GM12878 (cell line): Measurements from ENCODE around the gene SGMS1. TPM values are rescaled to one million over a fixed set of nuclear protein-coding genes. Genes with fewer than 3 reads are reported as not detected.

ENCODE experiments used
- ATAC-seq: fragments of 200-7000 bp; cut with Tn5 transposase; 3 replicates; pipeline ENCODE4 v1.9.1; 2020; ENCODE audit warnings: mild to moderate bottlenecking, moderate library complexity
- BruUV-seq: library from RNA; stranded (reverse); fragments of 400-500 nt; replicated peaks from 2 replicates; lab custom pipeline; 2021; lab: Mats Ljungman, UMichigan
- CTCF ChIA-PET: fragments of 300-600 bp; sonication (Branson Sonifier 250); formaldehyde crosslinking; extraction: SDS; loops from one replicate; lab custom pipeline; 2021; ENCODE audit warnings: inconsistent platforms; lab: Yijun Ruan, JAX
- POLR2A ChIA-PET: fragments of 350-600 bp; formaldehyde crosslinking; extraction: SDS; loops from one replicate; lab custom pipeline; 2021; ENCODE audit warnings: inconsistent platforms; lab: Charles Lee
- RAD21 ChIA-PET: fragments of 300-600 bp; sonication (Branson Sonifier 250); formaldehyde crosslinking; loops from one replicate; lab custom pipeline; 2023; ENCODE audit warnings: antibody characterized with exemption; ENCODE audit not compliant: unreplicated experiment; lab: Charles Lee
- SMC1A ChIA-PET: fragments of 300-600 bp; sonication (Branson Sonifier 250); formaldehyde crosslinking; loops from one replicate; lab custom pipeline; 2023; ENCODE audit not compliant: unreplicated experiment, uncharacterized antibody; lab: Charles Lee
- DNase-seq: peaks from one replicate; pipeline ENCODE4 v3.0.0-alpha.2; 2011; ENCODE audit warnings: low read depth, low spot score
- FAIRE-seq: peaks from 3 replicates; lab custom pipeline; 2011; peaks lifted over from hg19 to GRCh38; lab: Jason Lieb, UNC
- H2AFZ ChIP-seq: 2 replicates; pipeline ENCODE4 v1.6.0; 2011; ENCODE audit warnings: low read depth, low read length, control low read depth; ENCODE audit not compliant: control insufficient read depth
- H3K27ac ChIP-seq: 2 replicates; pipeline ENCODE4 v1.5.1; 2011; ENCODE audit warnings: control low read depth; ENCODE audit not compliant: control insufficient read depth, insufficient read depth
- H3K27me3 ChIP-seq, 2 experiments: replicated peaks in 1 of 2; 2 replicates each; pipeline versions ENCODE4 v1.6.0 to v1.6.1; 2011; ENCODE audit warnings: low read length in 1 of 2; ENCODE audit not compliant: control insufficient read depth in 2 of 2, insufficient read depth in 2 of 2
- H3K36me3 ChIP-seq, 2 experiments: 2 replicates each; pipeline ENCODE4 v1.5.1; 2011; ENCODE audit warnings: low read length in 1 of 2; ENCODE audit not compliant: control insufficient read depth in 2 of 2, insufficient read depth in 2 of 2
- H3K4me1 ChIP-seq: 2 replicates; pipeline ENCODE4 v1.6.1; 2011; ENCODE audit warnings: mild to moderate bottlenecking, low read length, moderate library complexity, mixed read lengths; ENCODE audit not compliant: control insufficient read depth, insufficient read depth
- H3K4me2 ChIP-seq: 2 replicates; pipeline ENCODE4 v1.6.0; 2011; ENCODE audit warnings: control low read depth; ENCODE audit not compliant: control insufficient read depth, insufficient read depth
- H3K4me3 ChIP-seq: fragments of 200-600 bp; sonication (generic); 2 replicates; pipeline ENCODE4 v1.5.1; 2016
- H3K79me2 ChIP-seq: 2 replicates; pipeline ENCODE4 v1.6.0; 2011; ENCODE audit warnings: low read length; ENCODE audit not compliant: control insufficient read depth, insufficient read depth
- H3K9ac ChIP-seq: 2 replicates; pipeline ENCODE4 v1.8.0; 2011; ENCODE audit warnings: low read length, control low read depth, mixed read lengths; ENCODE audit not compliant: control insufficient read depth, insufficient read depth
- H3K9me3 ChIP-seq: replicated peaks from 3 replicates; pipeline ENCODE4 v1.5.1; 2011; ENCODE audit warnings: mild to moderate bottlenecking, low read length; ENCODE audit not compliant: control insufficient read depth, insufficient read depth
- H4K20me1 ChIP-seq: 2 replicates; pipeline ENCODE4 v1.6.0; 2011; ENCODE audit not compliant: control insufficient read depth, insufficient read depth
- ATF3 ChIP-seq: IDR thresholded peaks from 2 replicates; pipeline ENCODE4 v1.6.1; 2011; ENCODE audit warnings: low read depth, mild to moderate bottlenecking, low read length, moderate library complexity, borderline replicate concordance; ENCODE audit errors: extremely low read depth
- E2F8 ChIP-seq: fragments of 450-650 bp; IDR thresholded peaks from 2 replicates; pipeline ENCODE4 v1.6.1; 2018; ENCODE audit warnings: mild to moderate bottlenecking, low read depth, moderate library complexity; ENCODE audit not compliant: partially characterized antibody
- ETV6 ChIP-seq, 2 experiments: fragments of 450-650 bp in 1 of 2; IDR thresholded peaks in 1 of 2; conservative IDR thresholded peaks in 1 of 2; 2 replicates each; pipeline ENCODE4 v1.6.1; 2014; ENCODE audit warnings: antibody characterized with exemption in 1 of 2, borderline replicate concordance in 1 of 2, low read depth in 1 of 2, mild to moderate bottlenecking in 1 of 2, moderate library complexity in 1 of 2
- HDAC2 ChIP-seq: fragments of 200-600 bp; sonication (generic); IDR thresholded peaks from 2 replicates; pipeline ENCODE4 v1.6.1; 2017
- JUND ChIP-seq: IDR thresholded peaks from 2 replicates; pipeline ENCODE4 v1.6.1; 2012; ENCODE audit warnings: low read depth, mild to moderate bottlenecking, low read length, improper control_type of control experiment, moderate library complexity
- KLF5 ChIP-seq: fragments of 450-650 bp; IDR thresholded peaks from 2 replicates; pipeline ENCODE4 v1.6.1; 2014; ENCODE audit warnings: mild to moderate bottlenecking; ENCODE audit not compliant: partially characterized antibody
- NFXL1 ChIP-seq: fragments of 450-650 bp; IDR thresholded peaks from 2 replicates; pipeline ENCODE4 v1.6.1; 2017; ENCODE audit warnings: antibody characterized with exemption, mild to moderate bottlenecking, borderline replicate concordance
- PRDM15 ChIP-seq: fragments of 450-650 bp; formaldehyde crosslinking; IDR thresholded peaks from 2 replicates; pipeline ENCODE4 v1.4.0; 2020; ENCODE audit warnings: mild to moderate bottlenecking, moderate library complexity
- RAD21 ChIP-seq: IDR thresholded peaks from 2 replicates; pipeline ENCODE4 v1.6.1; 2011; ENCODE audit warnings: mild to moderate bottlenecking, low read depth, low read length, moderate library complexity; ENCODE audit not compliant: insufficient read depth
- SREBF2 ChIP-seq: IDR thresholded peaks from 2 replicates; pipeline ENCODE4 v1.6.1; 2012; ENCODE audit warnings: mild to moderate bottlenecking, low read length
- SRF ChIP-seq, 2 experiments: IDR thresholded peaks; 2 replicates each; pipeline ENCODE4 v1.6.1; 2011; ENCODE audit warnings: low read depth in 2 of 2, low read length in 2 of 2, mild to moderate bottlenecking in 1 of 2, moderate library complexity in 1 of 2
- WRNIP1 ChIP-seq: IDR thresholded peaks from 2 replicates; pipeline ENCODE4 v1.6.1; 2011; ENCODE audit warnings: low read depth, low read length, improper control_type of control experiment, borderline replicate concordance
- ZNF274 ChIP-seq: IDR thresholded peaks from one replicate; pipeline ENCODE4 v1.8.0; 2011; ENCODE audit not compliant: insufficient read length, insufficient read depth
- ZNF384 ChIP-seq: IDR thresholded peaks from 2 replicates; pipeline ENCODE4 v1.6.1; 2012; ENCODE audit warnings: low read depth, mild to moderate bottlenecking, low read length, improper control_type of control experiment, borderline replicate concordance
- WGBS: methylation state at CpG from one replicate; pipeline ENCODE4 v1.1.6; 2016; ENCODE audit warnings: low lambda C conversion rate; ENCODE audit not compliant: insufficient replicate concordance, insufficient coverage; ENCODE audit errors: missing lambda C conversion rate; 5-methylcytosine and 5-hydroxymethylcytosine counted together
- in situ Hi-C: fragments of 300-500 bp; cut with MboI; formaldehyde crosslinking; loops from 9 replicates; pipeline ENCODE4 v1.14.3; 2018; ENCODE audit warnings: mixed read lengths
- intact Hi-C: fragments of 100-400 bp; cut with micrococcal nuclease; formaldehyde crosslinking; loops from one replicate; pipeline ENCODE4 v1.14.2; 2022; ENCODE audit not compliant: unreplicated experiment
- polyA plus RNA-seq, 11 experiments: library from polyadenylated mRNA; depleted of rRNA in 4 of 11; unstranded in 6 of 11; stranded (reverse) in 5 of 11; fragments of >200 nt; fragmentation: Nextera tagmentation in 4 of 11; fragmentation: Illumina TruSeq in 1 of 11; extraction: Ambion mirVana in 4 of 11; extraction: Trizol in 1 of 11; gene quantifications; 1 replicate in 1 of 11; 2 replicates in 10 of 11; pipeline versions ENCODE4 v1.2.1 to v1.2.3, GENCODE V29; 2011 to 2016; ENCODE audit warnings: inconsistent platforms in 2 of 11, missing spikeins in 2 of 11, low read depth in 1 of 11
- total RNA-seq, 4 experiments: library from RNA; depleted of rRNA in 3 of 4; stranded (reverse); fragments of >200 nt in 3 of 4; fragmentation: Illumina TruSeq in 1 of 4; extraction: Trizol in 1 of 4; gene quantifications; 2 replicates each; pipeline versions ENCODE4 v1.2.1 to v1.2.3, GENCODE V29; 2013 to 2021

The SGMS1 gene
- total and polyA plus RNA-seq, 10 of the 15 experiments (the other 5 are each of a cell fraction or from before 2014, with no cell fraction given) = 1.4 to 14.5 (median 4.9) TPM

GRCh38 chr10:50624866-50625501, 1.2 kb upstream of the SGMS1 start (continued):
- TF ChIP-seq ZNF384 = no peak

- Histone ChIP-seq H3K9me3 (no peaks in the 10 kb centered on the region), H3K27ac (peak overlapping the region; percentile 98), H3K9ac (peak overlapping the region; percentile 97), H4K20me1 (no peaks in the 10 kb centered on the region), H3K79me2 (peaks cover 41% of the 10 kb centered on the region), H2AFZ (peak overlapping the region; percentile 96), H3K4me3 (peak overlapping the region; percentile 86), H3K4me2 (peak overlapping the region; percentile 89), H3K27me3 (no peaks in the 10 kb centered on the region), H3K4me1 (no peaks in the 10 kb centered on the region), H3K36me3 (no peaks in the 10 kb centered on the region; a peak in 1 of 4 replicates)
- BruUV-seq = no TSS peak
- POLR2A ChIA-PET = interaction anchor here (0.6 to 2.4 kb wide), 14 partner anchors 10 to 278 kb away, joined by 3 to 8 read pairs (median 3); no protein-coding TSS in a partner anchor
- SMC1A ChIA-PET = interaction anchor here (0.7 to 6.2 kb wide), 16 partner anchors 14 to 278 kb away, joined by 3 to 45 read pairs (median 5); no protein-coding TSS in a partner anchor
- RAD21 ChIA-PET = interaction anchor here (0.6 to 3.6 kb wide), 21 partner anchors 13 to 349 kb away, joined by 3 to 24 read pairs (median 4); no protein-coding TSS in a partner anchor
- no peak for DNase-seq
- in situ Hi-C loops = no loop called here
- ATAC-seq = peak; percentile 72
- under 1% methylated on average over 33 of the region's 46 CpGs for WGBS
- intact Hi-C loops = loop anchor here (2.0 to 5.0 kb wide), 4 partner anchors 64 to 262 kb away; no protein-coding TSS in a partner anchor
- CTCF ChIA-PET = interaction anchor here (0.6 to 2.5 kb wide), 14 partner anchors 10 to 257 kb away, joined by 3 to 11 read pairs (median 4); no protein-coding TSS in a partner anchor
- FAIRE-seq = peak; percentile 27
- 0 out of 2 replicates have a peak, but pooled peaks have one; percentile 8 for TF ChIP-seq RAD21
- no peak for TF ChIP-seq WRNIP1
- TF ChIP-seq SRF (IDR thresholded peaks at IDR 0.05; ENCODE audit: low read depth in 2 of 2, low read length in 2 of 2) = no peak
- TF ChIP-seq ZNF274 = no peak
- TF ChIP-seq ATF3 = peak; percentile 15; the same call in 1 of the 2 replicates
- TF ChIP-seq HDAC2 = no peak
- no peak for TF ChIP-seq SREBF2
- no peak for TF ChIP-seq JUND
- TF ChIP-seq NFXL1 = no peak
- TF ChIP-seq E2F8 = peak; percentile 1
- TF ChIP-seq PRDM15 (CRISPR knock-in tag) = no peak
- TF ChIP-seq KLF5 = peak; percentile 77
- no peak for TF ChIP-seq ETV6 (conservative IDR thresholded peaks at IDR 0.05 in 1 of 2, IDR thresholded peaks at IDR 0.05 in 1 of 2; ENCODE audit: borderline replicate concordance in 1 of 2, low read depth in 1 of 2)
These were observed 683 bp upstream of the SGMS1 start for GRCh38 chr10:50624413-50624865.
